ENCODE data around the gene GLIS1. TPM values are rescaled to one million over a fixed set of nuclear protein-coding genes. Genes with fewer than 3 reads are reported as not detected.

GLIS1 gene
- total RNA-seq, 1 donor from 2014 or later, result 0.07 TPM

DNA sequence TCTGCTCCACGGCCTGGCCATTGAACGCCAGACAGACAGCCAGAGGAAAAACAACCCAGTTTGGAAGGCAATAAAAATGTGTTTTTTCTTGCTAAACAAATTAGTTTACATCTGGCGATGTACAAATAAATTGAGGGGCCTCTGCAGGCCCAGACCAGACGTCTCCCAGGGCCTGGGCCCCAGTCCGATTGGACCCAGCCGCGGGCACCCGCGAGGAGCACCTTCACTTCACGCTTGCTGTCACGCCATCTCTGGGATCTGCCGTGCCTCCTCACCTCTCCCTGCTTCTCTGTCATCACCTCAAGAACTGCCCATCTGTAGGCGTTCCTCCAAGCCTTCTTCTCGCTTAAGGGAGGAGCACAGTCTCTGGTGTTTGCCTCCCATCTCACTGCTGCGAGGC lies 61.5 kb downstream of the GLIS1 start:
- Mint-ChIP-seq H3K4me3 (ENCODE audit: unreplicated experiment) (no peak overlapping the region), H3K9me3 (ENCODE audit: unreplicated experiment) (no peaks in the 10 kb centered on the region), H3K36me3 (ENCODE audit: low read depth, unreplicated experiment) (no peaks in the 10 kb centered on the region), H3K27ac (ENCODE audit: unreplicated experiment) (no peak overlapping the region), H3K4me1 (ENCODE audit: low read depth, unreplicated experiment) (peaks cover 3% of the 10 kb centered on the region), H3K27me3 (ENCODE audit: low read depth, unreplicated experiment) (peaks cover 82% of the 10 kb centered on the region)
- DNase-seq (ENCODE audit: low read depth) (no peak), FAIRE-seq (no peak)
- Histone ChIP-seq H3K4me1 (ENCODE audit: insufficient read depth, low read length) (peaks cover 4% of the 10 kb centered on the region), H3K36me3 (ENCODE audit: insufficient read depth, low read length) (peaks cover 3% of the 10 kb centered on the region), H3K9me3 (ENCODE audit: insufficient read depth, low read depth, low read length) (no peaks in the 10 kb centered on the region), H4K20me1 (ENCODE audit: insufficient read depth, low read length) (peaks cover 94% of the 10 kb centered on the region), H3K27me3 (ENCODE audit: insufficient read depth, low read length) (no peaks in the 10 kb centered on the region), H2AFZ (ENCODE audit: low read depth, low read length) (no peak overlapping the region), H3K79me2 (ENCODE audit: insufficient read depth, low read length) (peaks cover 83% of the 10 kb centered on the region), H3K4me3 (ENCODE audit: insufficient read depth, low read depth, low read length) (no peak overlapping the region), H3K4me2 (ENCODE audit: low read length) (no peak overlapping the region), H3K9ac (ENCODE audit: low read length) (no peak overlapping the region), H3K27ac (ENCODE audit: low read depth, low read length) (no peak overlapping the region)
- TF ChIP-seq EZH2 (IDR thresholded peaks at IDR 0.05; ENCODE audit: insufficient read depth, low read length), result no peak
- TF ChIP-seq, protein P1, sequence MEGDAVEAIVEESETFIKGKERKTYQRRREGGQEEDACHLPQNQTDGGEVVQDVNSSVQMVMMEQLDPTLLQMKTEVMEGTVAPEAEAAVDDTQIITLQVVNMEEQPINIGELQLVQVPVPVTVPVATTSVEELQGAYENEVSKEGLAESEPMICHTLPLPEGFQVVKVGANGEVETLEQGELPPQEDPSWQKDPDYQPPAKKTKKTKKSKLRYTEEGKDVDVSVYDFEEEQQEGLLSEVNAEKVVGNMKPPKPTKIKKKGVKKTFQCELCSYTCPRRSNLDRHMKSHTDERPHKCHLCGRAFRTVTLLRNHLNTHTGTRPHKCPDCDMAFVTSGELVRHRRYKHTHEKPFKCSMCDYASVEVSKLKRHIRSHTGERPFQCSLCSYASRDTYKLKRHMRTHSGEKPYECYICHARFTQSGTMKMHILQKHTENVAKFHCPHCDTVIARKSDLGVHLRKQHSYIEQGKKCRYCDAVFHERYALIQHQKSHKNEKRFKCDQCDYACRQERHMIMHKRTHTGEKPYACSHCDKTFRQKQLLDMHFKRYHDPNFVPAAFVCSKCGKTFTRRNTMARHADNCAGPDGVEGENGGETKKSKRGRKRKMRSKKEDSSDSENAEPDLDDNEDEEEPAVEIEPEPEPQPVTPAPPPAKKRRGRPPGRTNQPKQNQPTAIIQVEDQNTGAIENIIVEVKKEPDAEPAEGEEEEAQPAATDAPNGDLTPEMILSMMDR (IDR thresholded peaks at IDR 0.05; ENCODE audit: insufficient read depth, low read depth, low read length), result no peak

GRCh38 chr1:53672785-53673184 lies 66.2 kb downstream of the GLIS1 start:
- Histone ChIP-seq H3K27me3 (ENCODE audit: insufficient read depth, low read length) (no peaks in the 10 kb centered on the region), H2AFZ (ENCODE audit: low read depth, low read length) (no peak overlapping the region), H3K79me2 (ENCODE audit: insufficient read depth, low read length) (peaks cover 63% of the 10 kb centered on the region), H3K9me3 (ENCODE audit: insufficient read depth, low read depth, low read length) (no peaks in the 10 kb centered on the region), H3K4me3 (ENCODE audit: insufficient read depth, low read depth, low read length) (no peak overlapping the region), H3K9ac (ENCODE audit: low read length) (no peak overlapping the region), H3K4me1 (ENCODE audit: insufficient read depth, low read length) (peaks cover 7% of the 10 kb centered on the region), H4K20me1 (ENCODE audit: insufficient read depth, low read length) (peaks cover 89% of the 10 kb centered on the region), H3K36me3 (ENCODE audit: insufficient read depth, low read length) (peaks cover 3% of the 10 kb centered on the region), H3K27ac (ENCODE audit: low read depth, low read length) (no peak overlapping the region), H3K4me2 (ENCODE audit: low read length) (no peak overlapping the region)
- Mint-ChIP-seq H3K27ac (ENCODE audit: unreplicated experiment) (no peak overlapping the region), H3K36me3 (ENCODE audit: low read depth, unreplicated experiment) (no peaks in the 10 kb centered on the region), H3K9me3 (ENCODE audit: unreplicated experiment) (no peaks in the 10 kb centered on the region), H3K4me1 (ENCODE audit: low read depth, unreplicated experiment) (no peaks in the 10 kb centered on the region), H3K27me3 (ENCODE audit: low read depth, unreplicated experiment) (peaks cover 60% of the 10 kb centered on the region), H3K4me3 (ENCODE audit: unreplicated experiment) (no peak overlapping the region)
- TF ChIP-seq, protein P1 (IDR thresholded peaks at IDR 0.05; ENCODE audit: insufficient read depth, low read depth, low read length), result no peak
- FAIRE-seq (no peak), DNase-seq (ENCODE audit: low read depth) (no peak)

GRCh38 chr1:53672243-53672642 lies 66.7 kb downstream of the GLIS1 start:
- H3K27ac ChIP-seq (ENCODE audit: low read depth, low read length), result no peak overlapping the region
- Mint-ChIP-seq H3K27me3 (ENCODE audit: low read depth, unreplicated experiment) (peaks cover 58% of the 10 kb centered on the region), H3K27ac (ENCODE audit: unreplicated experiment) (no peak overlapping the region), H3K9me3 (ENCODE audit: unreplicated experiment) (no peaks in the 10 kb centered on the region), H3K4me3 (ENCODE audit: unreplicated experiment) (no peak overlapping the region), H3K36me3 (ENCODE audit: low read depth, unreplicated experiment) (no peaks in the 10 kb centered on the region), H3K4me1 (ENCODE audit: low read depth, unreplicated experiment) (no peaks in the 10 kb centered on the region)
- H3K27me3 ChIP-seq (ENCODE audit: insufficient read depth, low read length), result no peaks in the 10 kb centered on the region
- no peak for TF ChIP-seq EZH2 (IDR thresholded peaks at IDR 0.05; ENCODE audit: insufficient read depth, low read length)
- TF ChIP-seq, protein P1 (IDR thresholded peaks at IDR 0.05; ENCODE audit: insufficient read depth, low read depth, low read length), result no peak
- DNase-seq (ENCODE audit: low read depth) (no peak), FAIRE-seq (no peak)
- no peak overlapping the region for H3K4me3 ChIP-seq (ENCODE audit: insufficient read depth, low read depth, low read length)
- H3K9me3 ChIP-seq (ENCODE audit: insufficient read depth, low read depth, low read length), result no peaks in the 10 kb centered on the region
- no peak overlapping the region for H3K9ac ChIP-seq (ENCODE audit: low read length)
- no peak overlapping the region for H2AFZ ChIP-seq (ENCODE audit: low read depth, low read length)
- H3K79me2 ChIP-seq (ENCODE audit: insufficient read depth, low read length), result peaks cover 64% of the 10 kb centered on the region
- H4K20me1 ChIP-seq (ENCODE audit: insufficient read depth, low read length), result peaks cover 89% of the 10 kb centered on the region
- no peak overlapping the region for H3K4me2 ChIP-seq (ENCODE audit: low read length)
- H3K36me3 ChIP-seq (ENCODE audit: insufficient read depth, low read length), result peaks cover 3% of the 10 kb centered on the region
- peaks cover 7% of the 10 kb centered on the region for H3K4me1 ChIP-seq (ENCODE audit: insufficient read depth, low read length)
